ENCODE measurements around the gene LAMC3.

Gene LAMC3

DNA sequence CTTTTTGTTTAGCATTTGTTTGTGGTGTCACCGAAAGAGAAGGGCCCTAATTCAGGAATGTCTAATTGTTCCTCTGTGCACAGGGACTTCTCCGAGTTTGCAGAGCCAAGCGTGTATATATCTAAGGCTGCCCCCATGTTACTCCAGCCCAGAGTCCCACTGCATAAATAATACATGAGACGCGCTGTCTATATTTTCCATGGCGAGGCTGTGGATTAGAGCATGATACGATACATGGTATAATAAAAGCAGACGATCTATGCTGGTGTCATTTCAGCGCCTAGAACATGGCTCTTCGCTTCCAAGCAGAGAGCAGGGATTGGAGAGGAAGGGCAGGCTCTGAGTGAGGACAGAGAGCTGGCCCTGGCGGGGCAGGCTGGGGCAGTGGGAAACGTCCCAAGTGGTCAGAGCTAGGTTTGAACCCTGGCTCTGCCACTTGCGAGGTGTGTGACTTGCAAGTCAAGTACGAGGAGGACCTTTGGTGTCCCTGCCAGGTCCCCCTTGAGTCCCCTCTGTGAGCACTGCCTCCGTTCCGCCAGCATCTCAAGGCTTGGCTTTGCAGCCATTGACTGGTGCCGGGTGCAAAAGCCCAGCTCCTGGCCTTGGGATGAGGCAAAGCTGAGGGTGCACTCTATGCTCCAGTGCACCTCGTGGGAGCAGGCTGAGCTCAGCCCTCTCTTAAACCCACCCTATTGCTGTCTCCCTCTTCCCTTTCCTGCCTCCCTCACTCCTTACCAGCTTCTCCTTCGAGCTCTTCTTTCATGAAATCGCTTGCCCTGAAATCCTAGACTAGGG, 29.2 kb upstream of the LAMC3 start:
- no peak for DNase-seq

DNA sequence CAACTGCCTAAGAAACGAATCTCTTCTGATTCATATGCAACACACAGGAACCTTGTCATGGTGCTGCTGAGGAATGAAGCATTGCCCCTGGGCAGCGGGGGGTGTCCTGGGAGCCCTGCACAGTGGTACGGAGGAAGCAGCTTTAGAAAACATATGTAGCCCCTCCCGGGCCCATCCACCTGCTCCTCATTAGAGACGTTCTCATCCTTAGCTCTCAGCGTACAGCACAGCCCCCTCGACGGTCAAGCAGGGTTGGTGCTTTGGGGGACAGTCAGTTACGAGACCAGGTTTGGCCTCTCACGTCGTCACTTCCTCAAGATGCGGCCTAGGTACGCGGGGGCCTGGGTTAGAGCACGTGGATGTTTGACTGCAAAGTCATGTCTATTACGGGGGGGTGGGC, 28.4 kb upstream of the LAMC3 start:
- no peak for DNase-seq

- no peak for DNase-seq
These were observed 27.8 kb upstream of the LAMC3 start for GRCh38 chr9:130981002-130981755.

GRCh38 chr9:130981756-130982137, 27.2 kb upstream of the LAMC3 start:
- DNase-seq = no peak

DNA sequence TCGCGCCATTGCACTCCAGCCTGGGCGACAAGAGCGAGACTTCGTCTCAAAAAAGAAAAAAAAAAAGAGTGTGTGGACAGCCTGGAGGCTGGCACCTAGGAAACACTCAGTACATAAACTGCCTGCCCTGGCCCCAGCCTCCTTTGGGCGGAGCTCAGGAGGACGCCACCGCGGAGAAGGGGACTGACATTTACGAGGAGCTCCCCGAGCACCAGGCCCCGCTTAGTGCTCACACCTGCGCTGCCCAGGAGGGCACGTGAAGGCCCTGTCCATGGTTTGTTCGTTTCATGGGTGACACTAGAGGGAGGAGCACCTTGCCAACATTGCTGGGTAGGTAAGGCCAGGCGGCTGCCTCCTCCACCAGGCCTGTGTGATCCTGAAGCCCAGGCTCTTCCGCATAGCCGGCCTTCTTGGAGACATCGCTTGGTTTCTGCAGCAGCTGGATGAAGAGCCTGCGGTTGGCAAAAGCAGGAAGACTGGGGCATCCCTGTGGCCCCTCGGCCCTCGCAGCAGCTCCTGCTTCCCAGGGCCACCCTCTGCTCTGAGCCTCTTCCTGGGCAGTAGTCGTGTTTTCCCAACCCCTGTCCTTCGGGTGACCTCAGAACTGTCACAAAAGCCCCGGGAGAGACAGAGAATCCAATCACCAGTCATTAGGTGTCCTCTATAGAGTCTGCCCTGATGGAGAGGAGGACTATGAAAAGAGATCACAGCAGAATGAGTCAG, 26.2 kb upstream of the LAMC3 start:
- DNase-seq = no peak

DNA sequence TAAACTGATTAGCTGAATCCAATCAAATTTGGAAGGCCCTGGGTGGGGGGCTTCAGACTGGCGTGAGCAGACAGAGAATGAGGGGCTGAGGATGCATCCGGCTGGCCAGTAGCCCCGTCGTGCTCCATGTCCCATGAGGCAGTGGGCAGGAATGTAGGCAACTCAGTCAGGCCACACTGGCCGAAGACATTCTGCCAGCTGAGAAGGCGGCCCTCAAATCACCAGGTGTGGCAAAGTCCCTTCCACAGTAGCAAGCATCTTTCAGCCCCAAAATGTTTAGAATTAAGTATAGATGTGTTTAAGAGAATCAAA, 25.7 kb upstream of the LAMC3 start:
- no peak for DNase-seq

- DNase-seq = no peak
These were observed 25.0 kb upstream of the LAMC3 start for GRCh38 chr9:130983970-130984369.

DNA sequence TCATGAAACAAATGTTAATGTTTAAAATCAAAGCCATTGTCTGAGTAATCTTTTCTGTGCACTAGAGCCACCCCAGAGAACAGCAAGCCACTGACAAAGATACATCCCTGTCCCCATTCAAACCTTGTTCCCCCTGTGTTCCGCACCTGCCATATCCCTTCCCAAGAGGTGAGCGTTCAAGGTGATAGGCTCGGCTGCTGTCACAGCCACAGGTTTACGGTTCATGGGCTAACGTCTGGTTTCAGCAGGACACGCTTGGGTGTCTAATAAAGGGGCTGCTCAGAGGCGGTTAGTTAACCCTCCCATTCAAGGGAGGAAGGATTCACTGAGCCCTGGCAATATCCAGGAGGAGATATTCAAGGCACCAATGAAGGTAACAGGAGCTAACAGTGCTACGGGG, 24.5 kb upstream of the LAMC3 start:
- DNase-seq = no peak

DNA sequence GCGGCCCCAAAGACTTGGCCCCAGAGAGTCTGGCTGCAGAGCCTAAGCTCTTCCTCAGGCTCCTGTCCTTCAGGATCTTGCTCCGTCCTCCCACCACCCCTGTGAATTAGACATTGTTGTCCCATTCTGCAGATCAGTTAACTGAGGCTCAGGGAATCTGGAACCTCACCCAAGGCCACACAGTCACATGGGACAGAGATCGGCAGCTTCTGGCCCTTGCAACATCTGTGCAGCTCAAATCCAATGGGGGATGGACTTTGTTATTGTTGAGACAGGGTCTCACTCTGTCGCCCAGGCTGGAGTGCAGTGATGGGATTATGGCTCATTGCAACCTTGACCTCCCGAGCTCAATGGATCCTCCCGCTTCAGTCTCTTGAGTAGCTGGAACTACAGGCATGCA, 23.9 kb upstream of the LAMC3 start:
- DNase-seq = no peak

DNA sequence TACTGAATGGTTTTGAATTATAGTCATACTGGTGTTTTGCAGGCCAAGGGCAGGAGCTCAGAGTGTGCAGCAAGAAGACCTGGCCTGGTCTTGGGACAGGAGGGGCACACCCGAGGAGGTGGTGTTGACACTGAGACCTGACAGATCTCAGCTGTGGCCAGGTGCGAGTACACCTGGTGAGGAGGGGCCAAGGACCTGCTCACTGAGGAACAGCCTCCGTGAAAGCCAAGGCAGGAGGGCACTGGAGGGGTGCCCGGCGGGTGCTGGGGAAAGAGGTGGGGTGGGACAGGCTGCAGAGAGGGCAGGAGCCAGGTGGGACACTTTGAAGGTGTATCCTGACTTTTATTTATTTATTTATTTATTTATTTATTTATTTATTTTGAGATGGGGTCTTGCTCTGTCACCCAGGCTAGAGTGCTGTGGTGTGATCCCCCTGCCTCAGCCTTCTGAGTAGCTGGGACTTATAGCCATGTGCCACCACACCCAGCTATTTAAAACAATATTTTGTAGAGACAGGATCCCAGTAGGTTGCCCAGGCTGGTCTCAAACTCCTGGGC, 23.3 kb upstream of the LAMC3 start:
- no peak for DNase-seq

GRCh38 chr9:130986356-130986965, 22.5 kb upstream of the LAMC3 start:
- DNase-seq = no peak

GRCh38 chr9:130987054-130987453, 21.9 kb upstream of the LAMC3 start:
- no peak for DNase-seq

DNA sequence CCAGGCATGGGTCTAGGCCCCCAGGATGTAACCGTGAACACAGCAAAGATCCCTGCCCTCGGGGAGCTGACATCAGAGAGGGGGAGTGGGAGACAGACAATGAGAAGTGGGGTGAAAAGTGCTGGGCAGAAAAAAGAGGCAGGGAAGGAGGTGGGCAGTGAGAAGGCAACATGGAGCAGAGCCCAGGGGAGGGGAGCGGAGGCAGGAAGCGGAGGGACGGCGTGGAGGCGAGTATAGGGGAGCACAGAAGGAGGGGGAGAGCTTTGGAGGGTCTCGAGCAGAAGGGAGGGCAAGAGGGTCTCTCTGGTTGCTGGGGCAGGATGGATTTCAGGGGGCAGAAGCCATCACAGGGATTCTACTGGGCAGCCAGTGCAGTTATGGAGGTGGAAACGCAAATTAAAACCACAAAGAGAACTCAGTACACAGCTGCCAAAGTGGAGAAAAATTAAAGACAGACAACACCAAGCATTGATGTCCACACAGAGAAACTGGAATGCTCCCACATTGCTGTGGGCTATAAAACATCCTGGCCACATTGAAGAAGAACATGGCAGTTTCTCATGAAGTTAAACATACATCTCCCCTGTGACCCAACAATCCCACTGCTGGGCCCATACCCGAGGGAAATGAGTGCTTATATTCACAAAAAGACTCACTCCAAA, 21.1 kb upstream of the LAMC3 start:
- no peak for DNase-seq

DNA sequence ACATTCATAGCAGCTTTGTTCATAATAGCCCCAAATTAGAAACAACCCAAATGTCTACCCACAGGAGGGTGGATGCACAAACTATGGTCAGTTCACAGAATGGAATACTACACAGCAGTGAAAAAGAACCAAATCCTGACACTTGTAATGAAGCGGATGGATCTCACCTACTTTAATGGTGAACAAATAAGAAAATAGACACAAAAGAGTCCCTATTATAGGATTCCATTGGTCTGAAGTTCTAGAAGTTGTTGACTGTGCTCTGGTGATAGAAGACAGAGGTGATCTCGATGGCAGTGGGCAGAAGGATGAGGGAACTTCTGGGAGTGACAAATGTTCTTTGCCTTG, 20.6 kb upstream of the LAMC3 start:
- DNase-seq = no peak

GRCh38 chr9:130988905-130989304, 20.1 kb upstream of the LAMC3 start:
- DNase-seq = no peak

DNA sequence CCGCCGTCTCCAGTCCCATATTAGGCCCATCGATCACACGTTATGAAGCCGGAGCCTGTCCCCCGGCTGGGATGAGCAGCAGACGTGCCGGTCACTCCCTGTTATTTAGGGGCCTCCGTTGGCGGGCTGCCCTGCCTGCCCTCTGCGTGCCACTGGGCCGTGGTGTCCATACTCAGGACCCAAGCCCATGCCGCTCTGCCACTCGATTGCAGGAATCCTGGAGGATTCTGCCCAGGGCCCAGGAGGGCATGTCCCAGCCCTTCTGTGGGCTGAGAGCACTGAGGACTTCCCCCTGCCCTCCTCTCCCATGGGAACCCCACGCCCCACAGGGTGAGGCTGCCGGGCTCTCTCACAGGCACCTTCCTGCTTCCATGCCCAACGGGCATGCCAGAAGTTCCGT, 19.6 kb upstream of the LAMC3 start:
- no peak for DNase-seq

- DNase-seq = no peak
These were observed 19.1 kb upstream of the LAMC3 start for GRCh38 chr9:130989891-130990290.

- DNase-seq = no peak
These were observed 18.5 kb upstream of the LAMC3 start for GRCh38 chr9:130990306-130990977.

GRCh38 chr9:130990978-130991777, 17.8 kb upstream of the LAMC3 start:
- no peak for DNase-seq

DNA sequence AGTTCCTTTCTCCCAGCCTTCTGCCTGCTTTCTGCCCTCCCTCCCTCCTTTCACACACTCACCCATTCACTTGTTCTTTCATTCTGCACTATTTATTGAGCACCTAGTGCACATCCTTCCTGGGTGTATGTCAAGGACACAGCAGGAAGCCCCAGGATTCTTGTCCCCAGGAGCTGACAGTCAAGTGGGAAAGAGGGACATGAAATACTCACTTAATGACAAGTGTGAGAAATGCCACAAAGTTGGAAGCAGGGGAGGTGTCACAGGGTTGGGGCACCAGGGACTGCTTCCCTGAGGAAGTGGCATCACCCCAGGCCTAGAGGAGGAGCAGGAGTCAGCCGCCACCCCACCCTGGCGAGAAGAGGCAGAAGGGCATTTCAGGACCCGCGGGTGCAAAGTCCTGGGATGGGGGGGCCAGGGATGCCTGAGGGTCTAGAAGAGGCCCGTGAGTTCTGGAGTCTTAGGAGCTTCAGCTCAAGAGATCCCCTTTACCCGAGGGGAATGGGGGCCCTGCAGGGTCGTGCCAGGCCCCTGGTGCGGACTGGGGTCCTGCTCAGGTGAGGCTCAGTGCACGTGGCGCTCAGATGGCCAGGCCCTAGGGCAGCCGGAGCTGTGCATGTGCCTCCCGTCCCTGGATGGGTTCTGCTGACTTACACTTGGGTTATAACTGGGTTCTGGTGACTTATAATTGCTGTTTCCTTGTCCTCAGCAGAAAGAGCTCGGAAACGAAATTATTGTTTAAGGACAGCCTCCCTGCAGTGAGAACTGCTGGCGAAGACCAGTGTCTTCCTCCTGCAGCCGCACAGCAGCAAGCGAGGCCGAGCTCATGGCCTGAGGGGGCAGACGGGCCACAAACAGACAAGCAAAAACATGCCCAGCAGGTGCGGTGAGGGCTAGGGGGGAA, 16.9 kb upstream of the LAMC3 start:
- DNase-seq = no peak

Data from NCI-H446 (cell line).